Fibroblast of mammary gland (primary cell): Measurements from ENCODE around the gene RNF222.

Source experiments
- DNase-seq: peaks from one replicate; pipeline ENCODE4 v3.0.0-alpha.2; 2010; ENCODE audit warnings: low read depth
- H3K4me3 ChIP-seq: 2 replicates; pipeline ENCODE4 v1.5.1; 2011; ENCODE audit warnings: low read depth, mild to moderate bottlenecking, low read length, moderate library complexity; ENCODE audit not compliant: control insufficient read depth
- CTCF ChIP-seq: conservative IDR thresholded peaks from 2 replicates; pipeline ENCODE4 v1.5.1; 2011; ENCODE audit warnings: low read depth, low read length, inconsistent platforms; ENCODE audit not compliant: control insufficient read depth, insufficient read depth

The RNF222 gene

GRCh38 chr17:8365143-8365542 lies 32.5 kb downstream of the RNF222 start:
- no peak for TF ChIP-seq CTCF
- no peak overlapping the region for H3K4me3 ChIP-seq
- DNase-seq: peak; percentile 88

- no peak for TF ChIP-seq CTCF
- DNase-seq: peak; percentile 64
- H3K4me3 ChIP-seq: no peak overlapping the region
Observed at GRCh38 chr17:8362651-8363332, 34.8 kb downstream of the RNF222 start.

DNA sequence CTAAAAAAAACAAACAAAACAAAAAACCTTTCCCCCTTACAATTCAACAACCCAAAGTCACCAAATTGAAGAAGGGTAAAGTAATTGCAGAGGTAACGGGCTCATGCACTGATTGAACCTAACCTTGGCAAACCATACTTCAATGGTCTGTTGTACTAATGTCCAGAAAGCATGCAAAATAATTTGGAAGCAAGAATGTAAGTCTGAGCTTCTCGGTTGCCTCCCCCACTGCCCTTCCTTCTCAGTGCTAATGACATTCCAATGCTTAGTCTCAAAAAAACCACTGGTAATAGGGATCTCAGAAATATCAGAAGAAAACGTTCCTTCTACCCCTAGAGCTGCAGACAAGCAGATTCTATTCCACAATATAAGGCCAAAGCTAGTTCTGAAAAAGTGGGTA lies 36.9 kb downstream of the RNF222 start:
- DNase-seq: no peak
- H3K4me3 ChIP-seq: no peak overlapping the region
- no peak for TF ChIP-seq CTCF

DNA sequence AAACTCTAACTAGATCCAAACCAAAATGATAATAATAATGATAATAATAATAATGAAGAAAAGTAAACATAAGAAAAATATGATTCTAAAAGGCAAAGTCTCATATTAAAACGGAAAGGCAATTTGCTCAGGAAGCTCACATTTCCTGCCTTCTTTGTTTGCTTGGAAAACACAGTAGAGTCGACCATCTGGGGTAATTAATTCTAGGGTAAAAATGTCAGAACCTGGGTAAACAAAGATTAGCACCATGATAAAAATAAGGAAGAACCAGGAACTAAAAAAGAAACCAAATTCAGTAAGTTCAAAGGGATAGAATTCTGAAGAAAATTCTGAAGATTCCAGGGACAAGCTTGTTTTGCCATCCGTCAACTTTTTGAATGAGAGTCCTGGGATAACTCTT lies 37.4 kb downstream of the RNF222 start:
- no peak overlapping the region for H3K4me3 ChIP-seq
- DNase-seq: no peak
- no peak for TF ChIP-seq CTCF

- peak; percentile 97 for DNase-seq
- no peak overlapping the region for H3K4me3 ChIP-seq
- no peak for TF ChIP-seq CTCF
Observed at GRCh38 chr17:8359769-8360168, 37.9 kb downstream of the RNF222 start.

DNA sequence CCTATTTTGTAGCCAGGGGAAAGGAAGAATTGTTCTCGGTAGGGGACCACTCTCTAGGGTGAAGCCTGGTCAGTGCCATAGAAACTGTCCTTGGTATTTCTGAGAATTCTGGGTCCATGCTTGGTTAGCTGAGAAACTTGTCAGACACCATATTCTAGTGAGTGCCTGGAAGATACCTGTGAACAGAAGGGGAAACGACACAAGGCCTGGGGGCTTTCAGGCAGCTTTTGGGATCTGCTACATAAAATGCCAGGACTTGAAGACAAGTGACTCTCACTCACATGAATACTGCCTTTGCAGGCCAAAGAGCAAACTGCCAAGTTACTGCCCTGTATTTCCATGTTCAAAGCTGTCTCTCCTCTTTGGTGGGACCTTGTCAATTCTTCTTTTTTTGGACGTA lies 39.7 kb downstream of the RNF222 start:
- DNase-seq: no peak
- TF ChIP-seq CTCF: no peak
- H3K4me3 ChIP-seq: no peak overlapping the region

- no peak overlapping the region for H3K4me3 ChIP-seq
Observed at GRCh38 chr17:8354236-8354635, 43.4 kb downstream of the RNF222 start.

More at GRCh38 chr17:8354236-8354635, 43.4 kb downstream of the RNF222 start:
- no peak for TF ChIP-seq CTCF
- no peak for DNase-seq
